H54 (cell line): ENCODE measurements around the gene RABAC1.
A peak's percentile ranks its signal among the peaks of the same experiment; 100 is the strongest.

Source experiments
- DNase-seq: peaks from one replicate; pipeline ENCODE4 v3.0.0; 2011; ENCODE audit warnings: low spot score, mixed read lengths; ENCODE audit not compliant: insufficient read length
- FAIRE-seq: peaks from 3 replicates; lab custom pipeline; 2011; peaks lifted over from hg19 to GRCh38; lab: Jason Lieb, UNC
- POLR2A ChIP-seq: IDR thresholded peaks from 2 replicates; pipeline ENCODE4 v1.6.1; 2011; ENCODE audit warnings: low read depth, mild to moderate bottlenecking, low read length

RABAC1 gene

GRCh38 chr19:41974652-41975051 is 15.5 kb upstream of the RABAC1 start:
- TF ChIP-seq POLR2A: no peak
- FAIRE-seq (no peak), DNase-seq (no peak)

- TF ChIP-seq POLR2A: no peak
Measured at GRCh38 chr19:41971363-41971762, 12.2 kb upstream of the RABAC1 start.

GRCh38 chr19:41969772-41970458 is 10.8 kb upstream of the RABAC1 start:
- FAIRE-seq (no peak), DNase-seq (no peak)
- TF ChIP-seq POLR2A: no peak

More at GRCh38 chr19:41971363-41971762, 12.2 kb upstream of the RABAC1 start:
- FAIRE-seq (no peak), DNase-seq (no peak)

- FAIRE-seq: no peak
- TF ChIP-seq POLR2A: no peak
- DNase-seq: no peak
Measured at GRCh38 chr19:41968751-41969595, 9.9 kb upstream of the RABAC1 start.

GRCh38 chr19:41967054-41967783 is 8.1 kb upstream of the RABAC1 start:
- no peak for TF ChIP-seq POLR2A
- FAIRE-seq (no peak), DNase-seq (no peak)

GRCh38 chr19:41965106-41965505 is 6.0 kb upstream of the RABAC1 start:
- no peak for FAIRE-seq
- no peak for DNase-seq
- no peak for TF ChIP-seq POLR2A

- DNase-seq (no peak), FAIRE-seq (no peak)
- no peak for TF ChIP-seq POLR2A
Measured at GRCh38 chr19:41960973-41961372, 1.9 kb upstream of the RABAC1 start.

- TF ChIP-seq POLR2A: peak; percentile 70
- DNase-seq: peak; percentile 89
- FAIRE-seq: no peak
Measured at GRCh38 chr19:41958367-41959055, 610 bp downstream of the RABAC1 start.

GRCh38 chr19:41957838-41958366 is 1.2 kb downstream of the RABAC1 start:
- FAIRE-seq (peak; percentile 38), DNase-seq (peak; percentile 97)
- TF ChIP-seq POLR2A: no peak

GRCh38 chr19:41957161-41957837 is 1.8 kb downstream of the RABAC1 start:
- DNase-seq (no peak), FAIRE-seq (no peak)

GRCh38 chr19:41956621-41957020 is 2.5 kb downstream of the RABAC1 start:
- no peak for TF ChIP-seq POLR2A
- DNase-seq (no peak), FAIRE-seq (no peak)

More at GRCh38 chr19:41957161-41957837, 1.8 kb downstream of the RABAC1 start:
- no peak; the same call in 1 of the 2 replicates for TF ChIP-seq POLR2A

GRCh38 chr19:41955521-41955920 is 3.6 kb downstream of the RABAC1 start:
- DNase-seq: no peak
- FAIRE-seq: no peak
- TF ChIP-seq POLR2A: no peak
